ENCODE data around the gene VSIG8. TPM values are rescaled to one million over a fixed set of nuclear protein-coding genes. Genes with fewer than 3 reads are reported as not detected.
"Not testable (repeated sequence)": the region's sequence is repeated elsewhere in the genome, so short reads cannot be mapped to it uniquely, and the experiment has no call there.

Gene VSIG8
- polyA plus RNA-seq (2014; cell fraction: cytosol; rRNA removed): not detected in 2 replicates
- not detected in 2 replicates for polyA plus RNA-seq (2014; cell fraction: nucleus; rRNA removed)

- DNase-seq (ENCODE audit: low spot score): no peak
Measured at GRCh38 chr1:159862557-159862956, at the start of gene VSIG8. Gene VSIG8, minus strand, starts transcription at chr1:159862657. Its CDS starts 136 bp downstream, at chr1:159862521.

- DNase-seq (ENCODE audit: low spot score): no peak
Measured at GRCh38 chr1:159911326-159912070, 49.0 kb upstream of the VSIG8 start.

- DNase-seq (ENCODE audit: low spot score): no peak
Measured at GRCh38 chr1:159908031-159908940, 45.8 kb upstream of the VSIG8 start.

DNA sequence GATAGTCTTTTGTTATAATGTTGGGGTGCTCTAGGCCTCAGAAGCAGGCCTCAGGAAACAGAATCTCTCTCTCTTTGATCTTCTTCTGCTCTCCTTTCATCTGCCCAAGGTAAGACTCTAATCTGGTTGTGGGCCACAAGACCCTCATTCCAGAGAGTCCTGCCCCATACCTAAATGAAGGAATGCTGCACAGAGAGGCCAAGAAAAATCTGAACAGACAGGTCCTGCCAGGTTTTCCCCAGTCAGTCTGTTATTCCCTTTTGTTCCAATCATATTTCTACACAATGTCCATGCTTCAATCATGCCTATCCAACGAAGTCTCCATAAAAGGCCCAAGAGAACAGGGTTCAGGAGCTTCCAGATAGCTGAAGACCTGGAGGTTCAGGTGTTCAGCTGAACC lies 44.5 kb upstream of the VSIG8 start:
- DNase-seq (ENCODE audit: low spot score): no peak

- DNase-seq (ENCODE audit: low spot score): not testable (repeated sequence)
Measured at GRCh38 chr1:159904036-159904435, 41.6 kb upstream of the VSIG8 start.

GRCh38 chr1:159902541-159902940 lies 40.1 kb upstream of the VSIG8 start:
- DNase-seq (ENCODE audit: low spot score): no peak

- DNase-seq (ENCODE audit: low spot score): no peak
Measured at GRCh38 chr1:159900755-159901360, 38.4 kb upstream of the VSIG8 start.

- DNase-seq (ENCODE audit: low spot score): peak; percentile 86
Measured at GRCh38 chr1:159900086-159900680, 37.7 kb upstream of the VSIG8 start, which contains the start of gene CFAP45. Gene CFAP45, minus strand, starts transcription at chr1:159900165. Its CDS starts 67 bp downstream, at chr1:159900098.

GRCh38 chr1:159899634-159900033 lies 37.2 kb upstream of the VSIG8 start:
- not testable (repeated sequence) for DNase-seq (ENCODE audit: low spot score)

- DNase-seq (ENCODE audit: low spot score): no peak
Measured at GRCh38 chr1:159898527-159898926, 36.1 kb upstream of the VSIG8 start.

DNA sequence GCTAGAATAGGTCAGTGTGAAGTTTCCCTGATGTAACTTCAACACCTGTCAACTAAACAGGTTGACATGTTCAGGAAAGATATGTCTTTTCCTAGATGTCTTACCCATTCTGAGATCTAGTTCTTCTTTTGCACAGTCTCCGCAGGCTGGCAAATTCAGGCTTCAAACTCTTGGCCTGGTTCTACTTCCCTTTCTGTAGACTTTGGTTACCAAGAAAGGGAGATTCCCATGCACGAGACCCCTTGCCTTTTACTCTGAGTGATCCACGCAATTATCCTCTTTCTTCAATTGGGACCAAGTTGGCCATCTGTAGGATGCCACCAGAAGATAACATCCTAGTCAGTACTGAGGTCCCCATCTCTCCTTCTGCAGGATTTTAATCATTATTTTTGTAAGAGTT lies 35.5 kb upstream of the VSIG8 start:
- no peak for DNase-seq (ENCODE audit: low spot score)

- no peak for DNase-seq (ENCODE audit: low spot score)
Measured at GRCh38 chr1:159896546-159896930, 34.1 kb upstream of the VSIG8 start.

GRCh38 chr1:159895836-159896545 lies 33.5 kb upstream of the VSIG8 start:
- no peak for DNase-seq (ENCODE audit: low spot score)

GRCh38 chr1:159895286-159895685 lies 32.8 kb upstream of the VSIG8 start:
- no peak for DNase-seq (ENCODE audit: low spot score)

- DNase-seq (ENCODE audit: low spot score): no peak
Measured at GRCh38 chr1:159892944-159893343, 30.5 kb upstream of the VSIG8 start.

DNA sequence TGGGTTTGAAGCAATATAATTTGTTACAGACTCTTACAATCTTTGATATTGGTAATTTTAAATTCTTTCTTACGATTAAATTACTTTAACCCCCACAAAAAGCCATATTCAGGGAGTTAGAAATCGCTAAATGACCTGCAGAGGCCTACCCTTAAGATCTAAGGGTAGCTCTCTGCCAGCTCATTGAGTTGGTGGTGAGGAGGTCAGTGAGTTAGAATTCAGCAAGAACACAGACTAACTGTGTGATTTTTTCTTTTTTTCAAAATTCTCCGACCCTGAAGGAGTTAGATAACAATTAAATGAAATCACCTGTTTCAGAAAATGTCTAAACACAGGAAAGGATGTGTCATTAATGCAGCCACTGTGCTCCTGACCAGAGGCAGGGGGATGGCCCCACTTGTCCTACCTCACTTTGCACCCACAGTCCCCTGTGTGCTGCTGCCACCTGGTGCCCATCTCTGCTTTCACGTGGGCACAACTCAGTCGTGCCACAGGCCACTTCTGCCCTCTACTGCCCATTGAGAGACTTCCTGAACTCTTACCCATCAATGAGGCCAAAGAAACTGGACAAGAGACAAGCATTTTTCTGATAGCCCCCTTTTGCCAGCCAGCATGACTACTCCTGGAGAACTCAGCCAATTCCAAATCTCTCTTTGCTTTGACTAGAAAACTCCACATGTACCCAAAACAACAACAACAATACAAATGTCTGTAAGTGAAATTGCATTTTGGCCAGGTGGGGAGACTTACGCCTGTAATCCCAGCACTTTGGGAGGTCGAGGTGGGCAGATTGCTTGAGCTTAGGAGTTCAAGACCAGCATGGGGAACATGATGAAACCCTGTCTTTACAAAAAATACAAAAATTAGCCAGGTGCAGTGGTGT lies 29.1 kb upstream of the VSIG8 start:
- DNase-seq (ENCODE audit: low spot score): peak; percentile 79

GRCh38 chr1:159890390-159890789 lies 27.9 kb upstream of the VSIG8 start:
- DNase-seq (ENCODE audit: low spot score): no peak

GRCh38 chr1:159889821-159890252 lies 27.4 kb upstream of the VSIG8 start:
- DNase-seq (ENCODE audit: low spot score): no peak

- no peak for DNase-seq (ENCODE audit: low spot score)
Measured at GRCh38 chr1:159889202-159889601, 26.7 kb upstream of the VSIG8 start.

GRCh38 chr1:159884296-159884695 lies 21.8 kb upstream of the VSIG8 start:
- no peak for DNase-seq (ENCODE audit: low spot score)

All from SK-N-DZ (cell line).